HL-60 (cell line): ENCODE data around the gene SCGB1D2.

Source experiments
- GABPA ChIP-seq: IDR thresholded peaks from 2 replicates; pipeline ENCODE4 v1.6.1; 2012; ENCODE audit warnings: low read depth
- POLR2AphosphoS5 ChIP-seq: IDR thresholded peaks from 2 replicates; pipeline ENCODE4 v1.6.1; 2012; ENCODE audit warnings: low read depth
- TF ChIP-seq, protein P1 (sequence below): IDR thresholded peaks from one replicate; pipeline ENCODE4 v1.5.1; 2011; ENCODE audit warnings: low read length, control low read depth, inconsistent platforms; ENCODE audit not compliant: insufficient read depth
- TF ChIP-seq, protein P2 (sequence below): IDR thresholded peaks from 2 replicates; pipeline ENCODE4 v1.6.1; 2012; ENCODE audit warnings: low read depth; ENCODE audit not compliant: insufficient replicate concordance

DNA sequence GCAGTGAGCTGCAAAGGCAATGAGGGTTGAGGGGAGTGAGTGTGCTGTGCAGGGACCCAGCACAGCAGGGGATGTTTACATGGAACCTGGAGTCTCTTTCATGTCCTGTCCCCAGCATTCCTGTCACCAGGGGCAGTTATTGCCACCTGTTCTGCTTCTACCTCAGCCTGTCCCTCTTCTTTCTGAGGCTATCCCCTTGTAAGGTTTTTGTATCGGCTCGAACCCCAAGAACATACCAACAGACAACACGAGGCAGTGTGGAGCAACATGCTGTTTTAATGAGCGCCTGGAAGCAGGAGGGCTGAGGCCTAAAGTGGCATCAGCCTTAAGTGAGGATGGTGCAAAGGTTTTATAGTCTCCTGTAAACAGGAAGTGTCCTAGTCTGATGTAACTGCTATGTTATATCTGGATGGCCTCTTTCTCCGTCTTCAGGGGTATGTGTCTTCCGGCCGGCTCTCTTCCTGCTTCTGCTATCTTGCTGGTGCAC, 31.8 kb downstream of the SCGB1D2 start:
- TF ChIP-seq, protein P1, sequence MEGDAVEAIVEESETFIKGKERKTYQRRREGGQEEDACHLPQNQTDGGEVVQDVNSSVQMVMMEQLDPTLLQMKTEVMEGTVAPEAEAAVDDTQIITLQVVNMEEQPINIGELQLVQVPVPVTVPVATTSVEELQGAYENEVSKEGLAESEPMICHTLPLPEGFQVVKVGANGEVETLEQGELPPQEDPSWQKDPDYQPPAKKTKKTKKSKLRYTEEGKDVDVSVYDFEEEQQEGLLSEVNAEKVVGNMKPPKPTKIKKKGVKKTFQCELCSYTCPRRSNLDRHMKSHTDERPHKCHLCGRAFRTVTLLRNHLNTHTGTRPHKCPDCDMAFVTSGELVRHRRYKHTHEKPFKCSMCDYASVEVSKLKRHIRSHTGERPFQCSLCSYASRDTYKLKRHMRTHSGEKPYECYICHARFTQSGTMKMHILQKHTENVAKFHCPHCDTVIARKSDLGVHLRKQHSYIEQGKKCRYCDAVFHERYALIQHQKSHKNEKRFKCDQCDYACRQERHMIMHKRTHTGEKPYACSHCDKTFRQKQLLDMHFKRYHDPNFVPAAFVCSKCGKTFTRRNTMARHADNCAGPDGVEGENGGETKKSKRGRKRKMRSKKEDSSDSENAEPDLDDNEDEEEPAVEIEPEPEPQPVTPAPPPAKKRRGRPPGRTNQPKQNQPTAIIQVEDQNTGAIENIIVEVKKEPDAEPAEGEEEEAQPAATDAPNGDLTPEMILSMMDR = no peak
- TF ChIP-seq, protein P2, sequence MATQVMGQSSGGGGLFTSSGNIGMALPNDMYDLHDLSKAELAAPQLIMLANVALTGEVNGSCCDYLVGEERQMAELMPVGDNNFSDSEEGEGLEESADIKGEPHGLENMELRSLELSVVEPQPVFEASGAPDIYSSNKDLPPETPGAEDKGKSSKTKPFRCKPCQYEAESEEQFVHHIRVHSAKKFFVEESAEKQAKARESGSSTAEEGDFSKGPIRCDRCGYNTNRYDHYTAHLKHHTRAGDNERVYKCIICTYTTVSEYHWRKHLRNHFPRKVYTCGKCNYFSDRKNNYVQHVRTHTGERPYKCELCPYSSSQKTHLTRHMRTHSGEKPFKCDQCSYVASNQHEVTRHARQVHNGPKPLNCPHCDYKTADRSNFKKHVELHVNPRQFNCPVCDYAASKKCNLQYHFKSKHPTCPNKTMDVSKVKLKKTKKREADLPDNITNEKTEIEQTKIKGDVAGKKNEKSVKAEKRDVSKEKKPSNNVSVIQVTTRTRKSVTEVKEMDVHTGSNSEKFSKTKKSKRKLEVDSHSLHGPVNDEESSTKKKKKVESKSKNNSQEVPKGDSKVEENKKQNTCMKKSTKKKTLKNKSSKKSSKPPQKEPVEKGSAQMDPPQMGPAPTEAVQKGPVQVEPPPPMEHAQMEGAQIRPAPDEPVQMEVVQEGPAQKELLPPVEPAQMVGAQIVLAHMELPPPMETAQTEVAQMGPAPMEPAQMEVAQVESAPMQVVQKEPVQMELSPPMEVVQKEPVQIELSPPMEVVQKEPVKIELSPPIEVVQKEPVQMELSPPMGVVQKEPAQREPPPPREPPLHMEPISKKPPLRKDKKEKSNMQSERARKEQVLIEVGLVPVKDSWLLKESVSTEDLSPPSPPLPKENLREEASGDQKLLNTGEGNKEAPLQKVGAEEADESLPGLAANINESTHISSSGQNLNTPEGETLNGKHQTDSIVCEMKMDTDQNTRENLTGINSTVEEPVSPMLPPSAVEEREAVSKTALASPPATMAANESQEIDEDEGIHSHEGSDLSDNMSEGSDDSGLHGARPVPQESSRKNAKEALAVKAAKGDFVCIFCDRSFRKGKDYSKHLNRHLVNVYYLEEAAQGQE = no peak
- TF ChIP-seq GABPA (no peak), POLR2AphosphoS5 (no peak)
